ENCODE data around the gene DNMT3A. TPM values are rescaled to one million over a fixed set of nuclear protein-coding genes. Genes with fewer than 3 reads are reported as not detected.

The DNMT3A gene
- total RNA-seq, 2 experiments from 2014 or later = 59.9 to 70.1 TPM

DNA sequence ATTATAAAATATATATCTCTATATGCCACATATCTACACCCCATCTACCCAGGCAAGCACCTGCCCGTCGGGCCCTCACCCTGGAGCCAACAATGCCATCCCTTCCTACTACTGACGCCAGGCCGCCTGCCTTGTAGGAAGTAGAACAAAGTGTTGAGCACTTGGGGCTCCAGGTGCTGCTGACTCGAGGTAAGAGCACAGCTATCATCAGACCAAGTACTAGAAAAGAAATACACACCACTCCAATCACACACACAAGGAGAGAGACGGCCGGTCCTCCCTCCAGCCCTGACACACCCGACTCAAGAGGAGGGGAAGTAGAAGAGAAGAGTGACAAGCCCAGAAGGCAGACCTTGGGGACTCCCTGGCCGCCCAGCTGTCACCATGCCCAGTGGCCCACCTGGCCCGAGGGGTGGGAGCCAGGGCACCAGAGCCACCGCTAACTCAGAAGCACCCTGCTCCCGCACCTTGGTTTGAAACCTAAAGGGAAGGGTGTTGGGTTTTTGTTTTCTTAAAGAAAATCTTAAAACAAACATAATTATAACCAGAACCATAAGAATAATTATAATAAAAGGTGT is 109.4 kb downstream of the DNMT3A start:
- CTCF ChIA-PET = no interaction called here
- ATAC-seq (no peak), DNase-seq (no peak)
- Mint-ChIP-seq H3K27me3 (no peaks in the 10 kb centered on the region), H3K36me3 (peaks cover 21% of the 10 kb centered on the region), H3K9me3 (ENCODE audit: low read depth) (no peaks in the 10 kb centered on the region), H3K4me1 (peaks cover 8% of the 10 kb centered on the region), H3K27ac (no peak overlapping the region), H3K4me3 (no peak overlapping the region)

DNA sequence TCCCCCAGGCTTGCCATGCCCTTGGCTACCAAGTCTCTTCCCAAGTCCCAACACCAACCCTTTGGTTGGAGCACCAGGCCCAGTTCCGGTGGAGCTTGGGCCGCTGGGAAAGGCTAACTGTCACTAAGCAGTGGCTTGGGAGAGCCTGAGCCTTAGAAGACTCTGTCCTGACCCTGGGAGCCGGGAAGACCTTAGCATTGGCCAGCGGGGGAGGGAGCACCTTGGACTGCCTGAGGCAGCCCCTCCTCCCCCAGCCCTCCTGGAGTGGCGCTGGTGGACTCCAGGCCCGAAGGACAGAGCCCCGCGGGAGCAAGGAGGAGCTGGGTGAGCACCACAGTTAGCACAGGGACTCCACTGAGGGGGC is 110.8 kb downstream of the DNMT3A start:
- DNase-seq (no peak), ATAC-seq (no peak)
- Mint-ChIP-seq H3K27me3 (no peaks in the 10 kb centered on the region), H3K36me3 (peaks cover 20% of the 10 kb centered on the region), H3K4me3 (no peak overlapping the region), H3K4me1 (peaks cover 17% of the 10 kb centered on the region), H3K9me3 (ENCODE audit: low read depth) (no peaks in the 10 kb centered on the region), H3K27ac (no peak overlapping the region)
- CTCF ChIA-PET = no interaction called here

DNA sequence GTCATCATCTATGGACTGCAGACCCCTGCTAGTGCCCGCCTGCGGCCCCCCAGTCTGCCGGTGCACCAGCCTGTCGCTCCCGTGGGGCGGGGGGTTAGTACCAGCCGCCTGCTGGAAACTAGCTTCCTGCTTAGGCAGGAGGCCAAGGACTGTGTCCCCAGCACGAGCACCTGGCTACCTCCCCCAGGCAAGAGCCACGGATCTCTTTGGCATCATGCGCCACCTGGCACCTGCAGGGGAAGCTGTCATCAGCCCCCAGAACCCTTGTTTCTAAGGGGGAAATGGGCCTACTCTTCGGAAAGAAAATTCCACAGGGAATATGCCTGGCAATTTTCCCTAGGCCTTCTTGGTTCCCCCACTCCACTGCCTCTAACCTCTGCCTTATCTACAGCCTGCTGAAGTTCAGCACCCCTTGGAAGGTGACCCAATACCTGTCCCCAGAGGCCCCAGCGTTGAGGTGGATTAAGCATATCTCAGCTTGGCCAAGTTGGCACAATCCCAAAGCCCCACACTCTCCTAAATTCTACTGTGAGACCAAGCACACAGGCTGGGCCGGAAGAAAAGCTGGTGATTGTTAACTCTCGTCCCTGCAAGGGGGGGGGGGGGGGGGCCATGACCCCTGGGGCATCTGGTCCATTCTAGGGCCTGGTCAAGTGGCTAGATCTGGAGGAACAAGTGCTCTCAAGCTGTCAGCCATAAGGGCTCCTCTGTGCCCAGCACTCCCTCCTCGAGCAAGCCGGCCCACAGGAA is 111.4 kb downstream of the DNMT3A start:
- Mint-ChIP-seq H3K27me3 (no peaks in the 10 kb centered on the region), H3K36me3 (peaks cover 15% of the 10 kb centered on the region), H3K4me3 (no peak overlapping the region), H3K27ac (no peak overlapping the region), H3K4me1 (peaks cover 18% of the 10 kb centered on the region), H3K9me3 (ENCODE audit: low read depth) (no peaks in the 10 kb centered on the region)
- DNase-seq (no peak), ATAC-seq (no peak)
- CTCF ChIA-PET = interaction anchor here (0.9 to 1.1 kb wide), 2 partner anchors 33 to 46 kb away, joined by 3 read pairs; no protein-coding TSS in a partner anchor

DNA sequence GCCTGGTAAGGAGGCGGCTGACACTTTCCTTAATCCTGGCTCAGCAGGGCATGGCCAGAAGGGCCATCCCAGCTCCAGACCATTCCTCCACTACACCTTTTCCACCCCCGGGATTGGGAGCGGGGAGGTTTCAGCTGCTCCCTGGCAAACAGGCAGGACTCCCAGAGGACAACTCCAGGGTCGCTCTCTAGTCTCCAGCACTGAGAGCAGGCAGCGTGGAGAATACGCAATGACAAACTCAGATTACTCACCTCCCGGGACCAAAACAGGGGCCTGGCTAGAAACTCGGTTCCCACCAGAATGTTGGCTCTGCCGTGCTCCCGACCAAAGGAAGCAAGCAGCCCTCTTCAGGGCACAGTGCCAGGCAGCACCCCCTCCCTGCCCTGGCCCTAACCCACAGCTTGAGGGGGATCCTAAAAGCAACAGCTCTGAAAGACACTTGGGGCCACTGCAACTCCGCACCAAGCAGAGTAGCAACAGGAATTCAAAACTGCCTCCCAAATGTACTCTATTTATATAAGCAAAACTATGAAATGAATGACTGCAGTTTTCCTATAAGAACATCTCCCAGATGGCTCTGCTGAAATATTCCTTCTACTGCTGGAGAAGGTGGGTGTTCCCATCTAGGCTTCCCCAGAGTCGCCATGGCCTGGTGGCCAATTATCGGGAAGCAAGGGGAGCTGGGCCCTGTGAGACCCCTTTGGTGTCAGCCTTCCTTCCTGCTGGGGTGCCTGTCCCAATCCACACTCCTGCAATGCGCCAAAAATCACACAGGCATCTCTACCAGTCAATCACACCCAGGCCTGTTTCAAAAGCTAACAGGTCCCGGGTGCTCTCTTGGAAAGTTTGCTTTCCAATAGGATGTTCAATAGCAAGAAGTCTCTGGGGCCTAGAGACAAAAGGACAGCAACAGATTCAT is 112.2 kb downstream of the DNMT3A start:
- H3K4me3 Mint-ChIP-seq = no peak overlapping the region

DNA sequence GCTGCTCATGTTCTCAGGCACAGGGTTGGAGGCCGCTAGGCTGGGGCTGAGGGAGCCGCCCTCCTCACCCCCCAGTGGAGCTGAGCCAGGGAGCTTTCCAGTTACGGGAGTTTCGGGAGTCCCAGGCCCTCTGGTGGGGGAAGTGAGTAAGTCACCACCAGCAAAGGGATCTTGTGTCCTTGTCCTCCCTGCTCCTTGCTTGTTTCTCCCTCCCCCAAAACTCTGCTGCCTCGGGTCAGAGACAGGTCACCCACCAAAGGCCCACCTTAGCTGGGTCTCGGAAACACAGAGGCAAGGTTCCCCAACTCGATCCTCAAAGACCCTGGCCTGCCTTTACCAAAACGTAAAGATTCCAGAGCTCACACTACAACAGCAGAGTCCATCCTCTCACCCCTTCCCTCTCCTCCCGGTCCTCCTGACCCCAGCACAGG is 112.9 kb downstream of the DNMT3A start:
- H3K4me3 Mint-ChIP-seq = no peak overlapping the region
- H3K36me3 Mint-ChIP-seq = peaks cover 9% of the 10 kb centered on the region
- peaks cover 23% of the 10 kb centered on the region for H3K4me1 Mint-ChIP-seq
- CTCF ChIA-PET = interaction anchor here (0.5 to 3.0 kb wide), 8 partner anchors 13 to 62 kb away, joined by 3 to 11 read pairs (median 4); no protein-coding TSS in a partner anchor
- ATAC-seq (peak; percentile 21), DNase-seq (no peak)
- H3K27me3 Mint-ChIP-seq = no peaks in the 10 kb centered on the region
- H3K9me3 Mint-ChIP-seq (ENCODE audit: low read depth) = no peaks in the 10 kb centered on the region
- no peak overlapping the region for H3K27ac Mint-ChIP-seq

More for the DNA sequence above, 112.2 kb downstream of the DNMT3A start:
- Mint-ChIP-seq H3K4me1 (peaks cover 23% of the 10 kb centered on the region), H3K9me3 (ENCODE audit: low read depth) (no peaks in the 10 kb centered on the region), H3K27me3 (no peaks in the 10 kb centered on the region), H3K36me3 (peaks cover 14% of the 10 kb centered on the region), H3K27ac (no peak overlapping the region)
- ATAC-seq (no peak), DNase-seq (no peak)
- CTCF ChIA-PET = interaction anchor here (0.5 to 3.0 kb wide), 9 partner anchors 14 to 1218 kb away, joined by 3 to 11 read pairs (median 3); no protein-coding TSS in a partner anchor

DNA sequence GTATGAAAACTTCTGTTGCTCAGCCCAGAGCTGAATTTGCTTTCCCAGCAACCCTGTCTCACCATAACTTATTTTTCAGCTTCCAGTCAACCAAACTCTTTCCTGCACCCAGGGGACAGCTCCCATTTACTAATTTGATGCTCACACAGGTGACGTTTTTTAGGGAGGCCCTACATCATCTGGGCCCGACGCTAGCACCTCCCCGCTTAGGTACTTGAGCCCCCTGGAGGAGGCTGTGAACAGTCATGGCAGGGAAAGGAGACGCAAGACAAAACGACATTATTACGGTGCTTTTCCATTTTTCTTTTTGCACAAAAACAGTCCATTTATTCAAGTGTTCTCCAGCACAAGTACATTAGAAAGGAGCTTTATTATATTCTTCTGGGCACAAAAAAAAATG is 114.1 kb downstream of the DNMT3A start:
- Mint-ChIP-seq H3K27ac (no peak overlapping the region), H3K4me3 (no peak overlapping the region), H3K4me1 (peaks cover 23% of the 10 kb centered on the region), H3K9me3 (ENCODE audit: low read depth) (no peaks in the 10 kb centered on the region), H3K27me3 (no peaks in the 10 kb centered on the region), H3K36me3 (peaks cover 2% of the 10 kb centered on the region)
- DNase-seq = no peak
- no peak for ATAC-seq
- CTCF ChIA-PET = interaction anchor here (0.8 to 3.0 kb wide), 5 partner anchors 25 to 154 kb away, joined by 3 to 11 read pairs (median 4); no protein-coding TSS in a partner anchor

DNA sequence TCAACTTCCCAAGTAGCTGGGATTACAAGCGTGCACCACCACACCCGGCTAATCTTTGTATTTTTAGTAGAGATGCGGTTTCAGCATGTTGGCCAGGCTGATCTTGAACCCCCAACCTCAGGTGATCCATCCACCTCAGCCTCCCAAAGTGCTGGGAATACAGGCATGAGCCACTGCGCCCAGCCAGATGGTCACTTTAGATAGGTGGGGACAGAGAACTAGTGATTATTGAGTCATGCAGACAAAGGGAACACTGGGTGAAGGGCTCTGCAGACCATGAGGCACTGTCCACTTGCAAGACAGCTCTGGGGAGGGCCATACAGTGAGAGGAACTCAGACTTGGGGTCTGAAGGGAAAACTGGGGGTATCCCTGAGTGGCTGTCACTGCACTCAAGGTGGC is 114.9 kb downstream of the DNMT3A start:
- ATAC-seq = peak; percentile 7
- CTCF ChIA-PET = interaction anchor here (1.4 to 3.0 kb wide), 2 partner anchors 50 to 60 kb away, joined by 5 to 11 read pairs; no protein-coding TSS in a partner anchor
- Mint-ChIP-seq H3K27me3 (no peaks in the 10 kb centered on the region), H3K4me3 (no peak overlapping the region), H3K9me3 (ENCODE audit: low read depth) (no peaks in the 10 kb centered on the region), H3K27ac (peak overlapping the region; percentile 72), H3K36me3 (peaks cover 2% of the 10 kb centered on the region), H3K4me1 (peaks cover 23% of the 10 kb centered on the region)
- DNase-seq = no peak

DNA sequence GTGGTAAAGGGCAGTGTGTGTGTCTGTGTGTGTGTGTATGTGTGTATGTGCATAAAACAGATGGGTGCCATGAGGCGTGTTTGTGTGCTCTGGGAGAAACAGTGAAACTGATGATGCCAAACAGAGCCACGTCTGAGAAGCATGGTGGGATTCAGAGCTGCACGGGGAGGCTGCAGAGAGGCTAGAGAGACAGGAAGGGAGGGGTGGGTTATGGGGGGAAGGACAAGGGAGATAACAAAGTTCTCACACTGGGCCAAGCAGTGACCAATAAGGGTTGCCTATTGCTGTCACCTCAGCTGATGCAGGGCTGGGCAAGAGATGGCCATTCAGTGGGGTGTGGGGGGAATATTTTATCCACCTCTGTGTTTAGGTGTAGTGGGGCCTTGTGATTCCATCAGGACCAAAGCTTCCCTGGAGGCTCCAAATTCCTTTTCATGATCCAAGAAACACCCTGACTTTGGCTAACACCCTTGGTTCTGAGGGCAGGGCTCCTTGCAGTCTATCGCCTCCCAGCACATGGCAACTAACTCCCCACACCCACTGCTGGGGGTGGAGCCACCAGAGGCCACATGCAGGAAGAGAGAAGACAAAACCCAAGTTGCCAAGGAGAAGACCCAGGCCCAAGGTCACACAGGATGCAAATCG is 119.1 kb downstream of the DNMT3A start:
- no peaks in the 10 kb centered on the region for H3K27me3 Mint-ChIP-seq
- CTCF ChIA-PET = no interaction called here
- no peak overlapping the region for H3K27ac Mint-ChIP-seq
- no peak for ATAC-seq
- no peaks in the 10 kb centered on the region for H3K9me3 Mint-ChIP-seq (ENCODE audit: low read depth)
- DNase-seq = no peak
- peaks cover 2% of the 10 kb centered on the region for H3K36me3 Mint-ChIP-seq
- H3K4me3 Mint-ChIP-seq = no peak overlapping the region
- H3K4me1 Mint-ChIP-seq = peaks cover 18% of the 10 kb centered on the region

DNA sequence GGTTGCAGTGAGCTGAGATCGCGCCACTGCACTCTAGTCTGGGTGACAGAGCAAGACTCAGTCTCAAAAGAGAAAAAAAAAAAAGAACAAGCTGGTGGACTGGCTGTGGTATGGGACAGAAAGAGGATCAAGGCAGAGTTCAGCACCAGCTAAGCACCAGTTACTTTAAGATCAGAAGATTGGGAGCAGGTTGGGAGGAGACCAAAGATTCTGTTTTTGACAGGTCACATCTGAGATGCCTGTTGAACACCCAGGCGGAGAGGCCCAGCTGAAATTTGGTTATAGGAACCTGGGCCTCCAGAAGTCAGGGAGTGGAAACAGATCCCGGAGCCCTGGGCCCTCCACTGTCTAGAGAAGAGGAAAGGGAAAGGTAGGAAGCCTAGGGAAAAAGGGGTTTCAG is 120.1 kb downstream of the DNMT3A start:
- Mint-ChIP-seq H3K36me3 (peaks cover 2% of the 10 kb centered on the region), H3K4me1 (peaks cover 12% of the 10 kb centered on the region), H3K27ac (peak overlapping the region; percentile 12), H3K4me3 (no peak overlapping the region), H3K27me3 (no peaks in the 10 kb centered on the region), H3K9me3 (ENCODE audit: low read depth) (no peaks in the 10 kb centered on the region)
- ATAC-seq (no peak), DNase-seq (no peak)
- CTCF ChIA-PET = interaction anchor here (1.5 kb wide), 1 partner anchor 56 kb away, joined by 4 read pairs; no protein-coding TSS in a partner anchor

DNA sequence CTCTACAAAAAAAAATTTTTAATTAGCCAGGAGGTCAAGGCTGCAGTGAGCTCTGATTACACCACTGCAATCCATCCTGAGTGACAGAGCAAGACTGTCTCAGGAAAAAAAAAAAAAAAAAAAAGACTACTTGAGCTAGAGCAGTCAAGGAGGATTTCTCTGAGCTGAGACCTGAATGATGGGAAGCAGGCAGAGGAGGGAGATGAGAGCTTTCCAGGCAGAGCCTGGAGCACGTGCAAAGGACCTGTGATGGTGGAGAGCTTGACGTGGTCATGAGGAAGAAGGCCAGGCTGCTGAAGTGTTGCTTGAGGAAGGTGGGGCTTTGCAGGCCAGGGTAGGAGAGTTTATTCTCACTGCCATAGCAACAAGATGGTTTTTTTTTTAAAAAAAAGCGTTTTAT is 121.4 kb downstream of the DNMT3A start:
- no peak for ATAC-seq
- Mint-ChIP-seq H3K36me3 (peaks cover 2% of the 10 kb centered on the region), H3K4me1 (peaks cover 10% of the 10 kb centered on the region), H3K27me3 (no peaks in the 10 kb centered on the region), H3K9me3 (ENCODE audit: low read depth) (no peaks in the 10 kb centered on the region), H3K27ac (no peak overlapping the region), H3K4me3 (no peak overlapping the region)
- CTCF ChIA-PET = interaction anchor here (0.6 kb wide), 1 partner anchor 1540 kb away, joined by 3 read pairs; no protein-coding TSS in a partner anchor
- DNase-seq = no peak

DNA sequence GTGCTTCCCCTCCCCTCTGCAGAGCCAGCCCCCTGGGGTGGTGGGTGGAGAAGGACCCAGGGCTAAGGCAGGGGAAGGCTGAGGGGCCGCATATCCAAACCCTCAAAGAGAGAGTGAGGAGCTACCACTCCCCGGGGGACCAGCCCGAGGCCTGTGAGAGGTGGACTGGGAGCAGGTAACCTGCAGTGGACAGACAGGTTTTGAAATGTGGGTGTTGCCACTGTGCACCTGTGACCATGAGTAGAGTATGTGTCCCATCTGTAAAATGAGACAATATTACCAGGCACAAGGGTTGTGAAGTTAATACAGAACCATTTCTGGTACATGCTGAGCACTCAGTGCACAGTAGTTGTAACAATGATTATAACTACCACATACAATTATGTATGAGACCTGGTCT is 122.1 kb downstream of the DNMT3A start:
- no peak for ATAC-seq
- Mint-ChIP-seq H3K9me3 (ENCODE audit: low read depth) (no peaks in the 10 kb centered on the region), H3K4me3 (no peak overlapping the region), H3K4me1 (peaks cover 6% of the 10 kb centered on the region), H3K27ac (no peak overlapping the region), H3K36me3 (no peaks in the 10 kb centered on the region), H3K27me3 (no peaks in the 10 kb centered on the region)
- CTCF ChIA-PET = no interaction called here
- DNase-seq = no peak

DNA sequence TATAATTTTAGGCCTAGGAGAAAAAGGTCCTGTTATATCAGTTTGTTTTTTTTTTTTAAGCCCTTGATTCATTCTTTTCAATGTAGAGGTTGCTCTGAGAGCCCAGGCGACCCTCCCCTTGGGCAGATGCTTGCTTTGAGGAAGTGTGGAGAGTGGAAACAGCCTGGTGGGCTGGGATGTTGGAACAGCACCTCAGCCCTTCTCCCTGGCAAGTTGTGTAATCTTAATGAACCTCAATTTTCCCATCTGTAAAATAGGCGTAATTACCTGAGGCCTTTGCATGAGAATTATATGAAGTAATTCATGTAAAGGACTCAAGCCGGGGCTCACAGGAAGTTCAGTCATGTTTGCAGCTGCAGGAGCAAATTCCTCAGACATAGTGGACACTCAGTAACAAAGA is 123.6 kb downstream of the DNMT3A start:
- no peaks in the 10 kb centered on the region for H3K9me3 Mint-ChIP-seq (ENCODE audit: low read depth)
- no peak overlapping the region for H3K4me3 Mint-ChIP-seq
- H3K36me3 Mint-ChIP-seq = no peaks in the 10 kb centered on the region
- peaks cover 6% of the 10 kb centered on the region for H3K4me1 Mint-ChIP-seq
- DNase-seq (no peak), ATAC-seq (no peak)
- H3K27ac Mint-ChIP-seq = no peak overlapping the region
- H3K27me3 Mint-ChIP-seq = no peaks in the 10 kb centered on the region
- CTCF ChIA-PET = interaction anchor here (0.6 kb wide), 1 partner anchor 185 kb away, joined by 3 read pairs; no protein-coding TSS in a partner anchor
